ENCODE measurements around the gene PLA2G4B. TPM values are rescaled to one million over a fixed set of nuclear protein-coding genes. Genes with fewer than 3 reads are reported as not detected.

The PLA2G4B gene
- polyA plus RNA-seq, 1 experiment, result 2.4 TPM

- CTCF ChIA-PET, result interaction anchor here (1.2 kb wide), 1 partner anchor 27 kb away, joined by 3 read pairs; no protein-coding TSS in a partner anchor
- Histone ChIP-seq H3K36me3 (ENCODE audit: control insufficient read depth, insufficient read depth, low read length) (no peaks in the 10 kb centered on the region), H3K27me3 (ENCODE audit: control insufficient read depth, insufficient read depth, low read length) (peaks cover 8% of the 10 kb centered on the region), H3K4me3 (ENCODE audit: low read depth, low read length) (no peak overlapping the region)
- no peak for DNase-seq (ENCODE audit: low read depth)
- POLR2A ChIA-PET, result no interaction called here
- TF ChIP-seq, protein P1, sequence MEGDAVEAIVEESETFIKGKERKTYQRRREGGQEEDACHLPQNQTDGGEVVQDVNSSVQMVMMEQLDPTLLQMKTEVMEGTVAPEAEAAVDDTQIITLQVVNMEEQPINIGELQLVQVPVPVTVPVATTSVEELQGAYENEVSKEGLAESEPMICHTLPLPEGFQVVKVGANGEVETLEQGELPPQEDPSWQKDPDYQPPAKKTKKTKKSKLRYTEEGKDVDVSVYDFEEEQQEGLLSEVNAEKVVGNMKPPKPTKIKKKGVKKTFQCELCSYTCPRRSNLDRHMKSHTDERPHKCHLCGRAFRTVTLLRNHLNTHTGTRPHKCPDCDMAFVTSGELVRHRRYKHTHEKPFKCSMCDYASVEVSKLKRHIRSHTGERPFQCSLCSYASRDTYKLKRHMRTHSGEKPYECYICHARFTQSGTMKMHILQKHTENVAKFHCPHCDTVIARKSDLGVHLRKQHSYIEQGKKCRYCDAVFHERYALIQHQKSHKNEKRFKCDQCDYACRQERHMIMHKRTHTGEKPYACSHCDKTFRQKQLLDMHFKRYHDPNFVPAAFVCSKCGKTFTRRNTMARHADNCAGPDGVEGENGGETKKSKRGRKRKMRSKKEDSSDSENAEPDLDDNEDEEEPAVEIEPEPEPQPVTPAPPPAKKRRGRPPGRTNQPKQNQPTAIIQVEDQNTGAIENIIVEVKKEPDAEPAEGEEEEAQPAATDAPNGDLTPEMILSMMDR (IDR thresholded peaks at IDR 0.05; ENCODE audit: insufficient read depth, low read depth, low read length), result no peak
These were observed 40.7 kb downstream of the PLA2G4B start for GRCh38 chr15:41879321-41879845.

DNA sequence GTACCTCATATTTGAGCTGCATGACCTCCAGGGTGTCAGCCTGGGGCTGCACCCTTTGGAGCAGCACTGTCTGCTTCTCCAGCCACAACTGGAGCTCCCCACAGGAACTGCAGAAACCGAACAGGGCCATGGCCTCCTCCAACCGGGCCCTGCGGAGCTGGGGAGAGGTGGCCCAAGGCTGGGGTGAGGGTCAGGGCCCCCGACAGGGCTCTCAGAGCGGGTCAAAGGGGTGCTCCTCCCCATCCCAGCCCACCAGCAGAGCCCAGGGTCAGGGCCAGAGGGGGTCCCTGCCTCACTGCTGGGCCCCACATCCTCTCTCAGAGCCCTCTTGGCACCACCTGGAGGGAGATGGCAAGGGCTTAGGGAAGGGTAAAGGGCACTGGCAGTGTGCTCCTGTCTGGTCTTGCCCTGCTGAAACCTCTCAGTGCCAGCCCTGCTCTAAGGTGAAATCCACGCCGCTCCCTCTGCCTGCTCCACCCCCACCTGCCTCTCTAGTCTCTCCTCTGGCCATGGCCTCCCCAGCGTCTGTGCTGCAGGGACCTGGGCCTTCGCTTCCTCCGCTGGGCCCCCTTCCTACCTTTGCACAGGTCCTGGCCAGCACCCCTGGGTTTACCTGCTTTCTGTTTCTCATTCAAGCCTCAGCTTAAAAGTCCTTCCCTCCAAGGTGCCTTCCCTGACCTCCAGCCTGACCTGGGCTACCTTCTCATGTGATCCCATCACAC lies 41.7 kb downstream of the PLA2G4B start:
- peaks cover 8% of the 10 kb centered on the region for H3K27me3 ChIP-seq (ENCODE audit: control insufficient read depth, insufficient read depth, low read length)
- no peaks in the 10 kb centered on the region for H3K36me3 ChIP-seq (ENCODE audit: control insufficient read depth, insufficient read depth, low read length)
- POLR2A ChIA-PET, result no interaction called here
- DNase-seq (ENCODE audit: low read depth), result no peak
- CTCF ChIA-PET, result interaction anchor here (1.2 to 1.6 kb wide), 3 partner anchors 9 to 26 kb away, joined by 3 read pairs; no protein-coding TSS in a partner anchor
- TF ChIP-seq, protein P1 (IDR thresholded peaks at IDR 0.05; ENCODE audit: insufficient read depth, low read depth, low read length), result no peak
- no peak overlapping the region for H3K4me3 ChIP-seq (ENCODE audit: low read depth, low read length)

DNA sequence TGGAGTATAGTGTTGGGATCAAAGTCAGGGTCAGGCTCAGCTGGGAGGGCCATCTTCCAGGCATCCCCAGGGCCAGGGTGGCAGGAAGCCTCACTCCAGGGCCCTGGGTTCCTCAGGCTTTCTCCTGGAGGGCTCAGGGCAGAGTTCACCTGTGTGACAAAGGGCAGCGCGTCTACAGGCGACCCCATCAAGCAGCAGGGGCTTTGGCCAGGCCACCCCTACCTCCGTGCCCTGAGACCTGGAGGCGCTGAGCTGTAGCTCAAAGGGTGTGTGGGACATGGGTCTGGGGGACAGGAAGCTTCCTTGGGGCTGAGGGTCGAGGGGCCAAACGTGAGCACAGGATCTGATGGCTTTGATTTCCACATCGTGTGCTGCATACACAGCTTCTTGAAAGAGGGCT lies 42.4 kb downstream of the PLA2G4B start:
- TF ChIP-seq, protein P1 (IDR thresholded peaks at IDR 0.05; ENCODE audit: insufficient read depth, low read depth, low read length), result no peak
- ChIA-PET CTCF (interaction anchor here (1.3 to 1.6 kb wide), 2 partner anchors 10 kb away, joined by 3 read pairs; no protein-coding TSS in a partner anchor), POLR2A (no interaction called here)
- H3K4me3 ChIP-seq (ENCODE audit: low read depth, low read length), result no peak overlapping the region
- no peaks in the 10 kb centered on the region for H3K36me3 ChIP-seq (ENCODE audit: control insufficient read depth, insufficient read depth, low read length)
- peaks cover 8% of the 10 kb centered on the region for H3K27me3 ChIP-seq (ENCODE audit: control insufficient read depth, insufficient read depth, low read length)
- DNase-seq (ENCODE audit: low read depth), result no peak

DNA sequence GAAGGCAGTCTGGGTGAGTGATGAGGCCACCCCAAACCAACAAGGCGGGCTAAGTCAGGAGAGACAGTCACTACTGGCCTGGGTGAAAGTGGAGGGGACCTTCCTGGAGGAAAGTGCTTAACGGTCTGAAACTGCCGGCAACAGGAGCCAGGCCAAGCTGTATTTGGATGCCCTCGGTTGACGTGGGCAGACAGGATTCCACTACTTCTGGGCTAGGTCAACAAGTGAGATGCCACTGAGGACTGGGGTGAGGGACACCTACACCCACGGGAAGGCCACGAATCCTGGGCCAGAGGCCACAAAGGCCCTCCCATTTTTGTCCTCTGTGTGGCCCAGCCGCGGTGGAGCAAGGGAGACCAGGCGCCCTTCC lies 42.9 kb downstream of the PLA2G4B start:
- no peak for DNase-seq (ENCODE audit: low read depth)
- ChIA-PET POLR2A (no interaction called here), CTCF (interaction anchor here (1.3 to 1.6 kb wide), 2 partner anchors 9 to 11 kb away, joined by 3 read pairs; no protein-coding TSS in a partner anchor)
- H3K4me3 ChIP-seq (ENCODE audit: low read depth, low read length), result no peak overlapping the region
- peaks cover 8% of the 10 kb centered on the region for H3K27me3 ChIP-seq (ENCODE audit: control insufficient read depth, insufficient read depth, low read length)
- no peaks in the 10 kb centered on the region for H3K36me3 ChIP-seq (ENCODE audit: control insufficient read depth, insufficient read depth, low read length)
- TF ChIP-seq, protein P1 (IDR thresholded peaks at IDR 0.05; ENCODE audit: insufficient read depth, low read depth, low read length), result no peak

DNA sequence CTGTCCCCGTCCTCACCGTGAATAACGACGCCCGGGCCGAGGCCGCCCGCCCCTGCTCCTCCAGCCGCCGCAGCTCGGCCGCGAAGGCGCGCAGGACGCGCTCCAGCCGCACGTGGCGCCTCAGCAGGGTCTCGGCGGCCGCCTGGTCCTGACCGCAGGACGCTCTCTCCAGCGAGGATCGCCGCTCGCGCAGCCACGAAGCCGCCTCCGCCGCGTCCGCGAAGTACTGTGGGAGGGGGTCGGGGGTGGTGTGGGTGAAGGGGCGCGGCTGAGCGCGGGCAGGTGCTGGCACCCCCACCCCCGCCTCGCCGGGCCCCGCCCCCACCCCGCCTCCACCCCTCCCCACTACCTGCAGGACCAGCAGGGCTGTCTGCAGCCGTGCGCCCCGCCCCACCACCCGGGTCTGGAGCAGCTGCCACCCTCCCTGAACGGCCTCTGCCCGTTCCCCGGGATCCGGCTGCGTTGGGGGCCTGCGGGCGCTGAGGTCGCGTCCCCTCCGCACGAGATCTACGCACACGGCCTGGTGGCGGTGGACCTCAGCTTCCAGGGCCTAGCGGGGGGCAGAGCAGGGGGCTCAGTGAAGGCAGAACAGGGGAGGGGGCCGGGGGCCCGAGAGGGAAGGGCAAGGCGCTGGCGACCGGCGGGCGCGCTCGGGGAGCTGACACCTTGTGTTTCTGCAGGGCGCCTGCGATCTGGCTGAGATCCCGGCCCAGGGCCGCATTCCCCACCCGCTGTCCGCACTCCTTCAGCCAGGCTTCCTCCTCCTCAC lies 43.5 kb downstream of the PLA2G4B start:
- ChIA-PET CTCF (interaction anchor here (1.3 to 1.6 kb wide), 2 partner anchors 9 to 11 kb away, joined by 3 read pairs; no protein-coding TSS in a partner anchor), POLR2A (no interaction called here)
- Histone ChIP-seq H3K4me3 (ENCODE audit: low read depth, low read length) (no peak overlapping the region), H3K27me3 (ENCODE audit: control insufficient read depth, insufficient read depth, low read length) (peaks cover 6% of the 10 kb centered on the region), H3K36me3 (ENCODE audit: control insufficient read depth, insufficient read depth, low read length) (no peaks in the 10 kb centered on the region)
- TF ChIP-seq, protein P1 (IDR thresholded peaks at IDR 0.05; ENCODE audit: insufficient read depth, low read depth, low read length), result no peak
- no peak for DNase-seq (ENCODE audit: low read depth)
